HepG2 (cell line): ENCODE data around the gene OGG1. TPM values are rescaled to one million over a fixed set of nuclear protein-coding genes. Genes with fewer than 3 reads are reported as not detected.

Experiments used
- ATAC-seq: fragments of 200-7000 bp; cut with Tn5 transposase; 3 replicates; pipeline ENCODE4 v1.9.1; 2020; ENCODE audit warnings: mild to moderate bottlenecking, moderate library complexity
- BruUV-seq: library from RNA; stranded (reverse); fragments of 400-500 nt; replicated peaks from 2 replicates; lab custom pipeline; 2021; lab: Mats Ljungman, UMichigan
- CTCF ChIA-PET: fragments of 300-600 bp; formaldehyde crosslinking; extraction: SDS; loops from one replicate; lab custom pipeline; 2021; ENCODE audit warnings: low total read pairs, inconsistent platforms, low intra/inter-chr PET ratio; lab: Yijun Ruan, JAX
- POLR2A ChIA-PET: fragments of 350-600 bp; sonication (Branson Sonifier 250); formaldehyde crosslinking; loops from one replicate; lab custom pipeline; 2020; ENCODE audit warnings: antibody characterized with exemption, inconsistent platforms; lab: Yijun Ruan, JAX
- DNase-seq: peaks from one replicate; pipeline ENCODE4 v3.0.0-alpha.2; 2015; ENCODE audit warnings: low spot score
- FAIRE-seq: peaks from 3 replicates; lab custom pipeline; 2011; peaks lifted over from hg19 to GRCh38; lab: Jason Lieb, UNC
- H2AFZ ChIP-seq: one replicate; pipeline ENCODE4 v1.6.1; 2011; ENCODE audit warnings: low read length, inconsistent platforms
- H3K27ac ChIP-seq: fragments of 300-600 bp; 3 replicates; pipeline ENCODE4 v1.8.0; 2011; ENCODE audit warnings: mixed run types, mild to moderate bottlenecking, mixed read lengths, low read length, inconsistent platforms; ENCODE audit not compliant: insufficient read depth; ENCODE audit errors: extremely low read length
- H3K27me3 ChIP-seq, 2 experiments: fragments of 200-600 bp in 1 of 2; 2 replicates in 1 of 2; 3 replicates in 1 of 2; pipeline versions ENCODE4 v1.6.0 to v1.8.0; 2011; ENCODE audit warnings: low read length in 2 of 2, mild to moderate bottlenecking in 2 of 2, moderate library complexity in 2 of 2, inconsistent platforms in 1 of 2; ENCODE audit not compliant: insufficient read depth in 2 of 2, control insufficient read depth in 1 of 2
- H3K36me3 ChIP-seq, 2 experiments: fragments of 200-600 bp in 1 of 2; replicated peaks in 1 of 2; 2 replicates in 1 of 2; 3 replicates in 1 of 2; pipeline versions ENCODE4 v1.5.1 to v1.8.0; 2011; ENCODE audit warnings: low read length in 2 of 2, inconsistent platforms in 1 of 2; ENCODE audit not compliant: insufficient read depth in 2 of 2, control insufficient read depth in 1 of 2
- H3K4me1 ChIP-seq: 2 replicates; pipeline ENCODE4 v1.5.1; 2012; ENCODE audit warnings: low read length, inconsistent platforms; ENCODE audit not compliant: insufficient read depth
- H3K4me2 ChIP-seq: 2 replicates; pipeline ENCODE4 v1.6.0; 2011; ENCODE audit warnings: low read depth, low read length, inconsistent platforms
- H3K4me3 ChIP-seq, 3 experiments: fragments of 200-600 bp in 1 of 3; sonication (generic), shearing (Covaris generic) in 1 of 3; replicated peaks in 1 of 3; 2 replicates each; pipeline ENCODE4 v1.5.1; 2011 to 2016; ENCODE audit warnings: low read length in 3 of 3, inconsistent platforms in 2 of 3, low read depth in 2 of 3, mild to moderate bottlenecking in 2 of 3, control low read depth in 1 of 3, mixed read lengths in 1 of 3; ENCODE audit not compliant: insufficient read depth in 1 of 3
- H3K79me2 ChIP-seq: one replicate; pipeline ENCODE4 v1.6.1; 2011; ENCODE audit warnings: low read length, inconsistent platforms; ENCODE audit not compliant: insufficient read depth
- H3K9ac ChIP-seq: 2 replicates; pipeline ENCODE4 v1.6.0; 2011; ENCODE audit warnings: mild to moderate bottlenecking, low read depth, low read length, inconsistent platforms; ENCODE audit not compliant: insufficient read depth
- H3K9me3 ChIP-seq: 2 replicates; pipeline ENCODE4 v1.5.1; 2012; ENCODE audit warnings: mild to moderate bottlenecking, low read length
- H4K20me1 ChIP-seq: 2 replicates; pipeline ENCODE4 v1.6.0; 2011; ENCODE audit warnings: inconsistent platforms, mild to moderate bottlenecking, low read length, moderate library complexity; ENCODE audit not compliant: insufficient read depth
- ATAD3A ChIP-seq: sonication (generic); formaldehyde crosslinking; IDR thresholded peaks from 2 replicates; pipeline ENCODE4 v1.4.0; 2020; ENCODE audit warnings: missing genetic modification reagents
- NONO ChIP-seq, 2 experiments: fragments of 450-650 bp in 1 of 2; sonication (generic) in 1 of 2; formaldehyde crosslinking in 1 of 2; IDR thresholded peaks in 1 of 2; conservative IDR thresholded peaks in 1 of 2; 2 replicates each; pipeline versions ENCODE4 v1.6.1 to v1.8.0; 2017 to 2022; ENCODE audit warnings: mild to moderate bottlenecking in 1 of 2, missing genetic modification reagents in 1 of 2, moderate library complexity in 1 of 2
- RBM39 ChIP-seq: fragments of 200-400 bp; formaldehyde crosslinking; IDR thresholded peaks from one replicate; pipeline ENCODE4 v1.6.1; 2018; ENCODE audit warnings: antibody characterized with exemption, mild to moderate bottlenecking, low read depth, low read length; ENCODE audit not compliant: poor library complexity, severe bottlenecking
- RFX1 ChIP-seq: fragments of 450-650 bp; IDR thresholded peaks from 2 replicates; pipeline ENCODE4 v1.6.1; 2017
- SOX5 ChIP-seq: IDR thresholded peaks from 2 replicates; pipeline ENCODE4 v1.6.1; 2016; ENCODE audit warnings: borderline replicate concordance
- ZBTB43 ChIP-seq: sonication (generic); formaldehyde crosslinking; conservative IDR thresholded peaks from 2 replicates; pipeline ENCODE4 v1.4.0; 2020; ENCODE audit warnings: missing genetic modification reagents
- ZFP41 ChIP-seq: sonication (generic); formaldehyde crosslinking; IDR thresholded peaks from 2 replicates; pipeline ENCODE4 v1.4.0; 2020; ENCODE audit warnings: mild to moderate bottlenecking, missing genetic modification reagents, borderline replicate concordance
- ZFP90 ChIP-seq: sonication (generic); formaldehyde crosslinking; IDR thresholded peaks from 2 replicates; pipeline ENCODE4 v1.8.0; 2022; ENCODE audit warnings: missing genetic modification reagents, mild to moderate bottlenecking, inconsistent platforms, borderline replicate concordance
- ZNF138 ChIP-seq: sonication (generic); formaldehyde crosslinking; IDR thresholded peaks from 2 replicates; pipeline ENCODE4 v1.5.0; 2020; ENCODE audit warnings: mild to moderate bottlenecking, low read depth, missing genetic modification reagents
- ZNF280B ChIP-seq: sonication (generic); formaldehyde crosslinking; IDR thresholded peaks from 2 replicates; pipeline ENCODE4 v1.5.0; 2020; ENCODE audit warnings: missing genetic modification reagents, mild to moderate bottlenecking, borderline replicate concordance
- ZNF354B ChIP-seq: sonication (generic); formaldehyde crosslinking; IDR thresholded peaks from 2 replicates; pipeline ENCODE4 v1.8.0; 2022; ENCODE audit warnings: mild to moderate bottlenecking, missing genetic modification reagents
- ZNF383 ChIP-seq: sonication (generic); formaldehyde crosslinking; IDR thresholded peaks from 2 replicates; pipeline ENCODE4 v1.4.0; 2020; ENCODE audit warnings: missing genetic modification reagents, mild to moderate bottlenecking, borderline replicate concordance
- ZNF451 ChIP-seq: sonication (generic); formaldehyde crosslinking; IDR thresholded peaks from 2 replicates; pipeline ENCODE4 v1.5.0; 2020; ENCODE audit warnings: mild to moderate bottlenecking, missing genetic modification reagents
- ZNF512 ChIP-seq: sonication (generic); formaldehyde crosslinking; IDR thresholded peaks from 2 replicates; pipeline ENCODE4 v1.4.0; 2020; ENCODE audit warnings: mild to moderate bottlenecking, missing genetic modification reagents
- ZNF776 ChIP-seq: sonication (generic); formaldehyde crosslinking; IDR thresholded peaks from 2 replicates; pipeline ENCODE4 v1.4.0; 2020; ENCODE audit warnings: mild to moderate bottlenecking, missing genetic modification reagents
- WGBS: methylation state at CpG from one replicate; pipeline ENCODE4 v1.1.6; 2017; ENCODE audit warnings: low lambda C conversion rate; 5-methylcytosine and 5-hydroxymethylcytosine counted together
- in situ Hi-C: cut with HindIII; loops from 2 replicates; pipeline ENCODE4 v1.10.0; 2017; ENCODE audit warnings: low pct_unique_long_range_greater_than_20kb; ENCODE audit not compliant: extremely low pct_ligation_motif_present
- intact Hi-C: fragments of 100-400 bp; cut with micrococcal nuclease; formaldehyde crosslinking; loops from one replicate; pipeline ENCODE4 v1.10.0; 2022; ENCODE audit not compliant: unreplicated experiment
- polyA plus RNA-seq, 8 experiments: library from polyadenylated mRNA; depleted of rRNA in 3 of 8; stranded (reverse) in 7 of 8; unstranded in 1 of 8; fragments of >200 nt; fragmentation: Illumina TruSeq in 4 of 8; extraction: Trizol in 4 of 8; gene quantifications; 2 replicates each; pipeline versions ENCODE4 v1.2.1 to v1.2.3, GENCODE V29; 2011 to 2016; ENCODE audit warnings: low read depth in 4 of 8, missing spikeins in 1 of 8, mixed read lengths in 1 of 8; ENCODE audit not compliant: insufficient read depth in 1 of 8
- total RNA-seq, 5 experiments: library from RNA; depleted of rRNA; stranded (reverse); fragments of >200 nt; fragmentation: Illumina TruSeq; extraction: Trizol; gene quantifications; 2 replicates each; pipeline ENCODE4 v1.2.3, GENCODE V29; 2016; ENCODE audit warnings: low read depth in 1 of 5

The OGG1 gene
- total and polyA plus RNA-seq, 2 of the 13 experiments (the other 11 are each of a cell fraction or from before 2014, with no cell fraction given), result 28.7 to 33.2 TPM

- Histone ChIP-seq H4K20me1 (no peaks in the 10 kb centered on the region), H3K27me3 (no peaks in the 10 kb centered on the region), H3K79me2 (no peaks in the 10 kb centered on the region), H3K4me1 (peaks cover 17% of the 10 kb centered on the region), H2AFZ (no peak overlapping the region), H3K9ac (no peak overlapping the region), H3K27ac (no peak overlapping the region), H3K4me2 (no peak overlapping the region), H3K36me3 (peaks cover 18 to 64% of the 10 kb centered on the region in 2 experiments), H3K9me3 (no peaks in the 10 kb centered on the region), H3K4me3 (no peak overlapping the region)
- TF ChIP-seq RFX1 (no peak), NONO (IDR thresholded peaks at IDR 0.05) (no peak), NONO (CRISPR knock-in tag; conservative IDR thresholded peaks at IDR 0.05) (no peak), ZFP41 (CRISPR knock-in tag) (no peak), ZNF383 (CRISPR knock-in tag) (no peak), ZNF280B (CRISPR knock-in tag) (no peak), SOX5 (CRISPR knock-in tag) (no peak), ZNF512 (CRISPR knock-in tag) (no peak), RBM39 (no peak), ZNF776 (no peak), ZNF138 (CRISPR knock-in tag) (no peak), ZBTB43 (no peak), ZNF451 (CRISPR knock-in tag) (no peak), ZNF354B (CRISPR knock-in tag) (no peak), ZFP90 (CRISPR knock-in tag) (no peak), ATAD3A (no peak)
- POLR2A ChIA-PET, result no interaction called here
- no TSS peak for BruUV-seq
- ATAC-seq (no peak), FAIRE-seq (no peak), DNase-seq (no peak)
- WGBS, result 95% methylated on average over 7 of the region's 7 CpGs
- in situ Hi-C loops (no loop called here), intact Hi-C loops (no loop called here)
- CTCF ChIA-PET, result no interaction called here
These were observed 35.9 kb downstream of the OGG1 start for GRCh38 chr3:9785602-9786001.
